Left ventricle myocardium superior (tissue), 1 donor: Measurements from ENCODE around the gene CCRL2. TPM values are rescaled to one million over a fixed set of nuclear protein-coding genes. Genes with fewer than 3 reads are reported as not detected.

Source experiments
- ATAC-seq: fragments of 200-7000 bp; cut with Tn5 transposase; one replicate; pipeline ENCODE4 v1.9.1; 2020; ENCODE audit warnings: mild to moderate bottlenecking, moderate library complexity
- DNase-seq: peaks from one replicate; pipeline ENCODE4 v3.0.0-alpha.2; 2020
- intact Hi-C: fragments of 100-400 bp; cut with micrococcal nuclease; formaldehyde crosslinking; loops from one replicate; pipeline ENCODE4 v1.11.0; 2022
- total RNA-seq: library from RNA; stranded (reverse); fragmentation: NEBNext Ultra II Directional; extraction: Animal tissue kit (Norgen Biotek cat#: 25700); gene quantifications from one replicate; pipeline ENCODE4 v1.2.1, GENCODE V29; 2021
- donor health status: DM: no; HTN: yes; CAD: no; lungs with severe emphysema.

CCRL2 gene
- total RNA-seq, 1 donor from 2014 or later: 1.4 TPM

DNA sequence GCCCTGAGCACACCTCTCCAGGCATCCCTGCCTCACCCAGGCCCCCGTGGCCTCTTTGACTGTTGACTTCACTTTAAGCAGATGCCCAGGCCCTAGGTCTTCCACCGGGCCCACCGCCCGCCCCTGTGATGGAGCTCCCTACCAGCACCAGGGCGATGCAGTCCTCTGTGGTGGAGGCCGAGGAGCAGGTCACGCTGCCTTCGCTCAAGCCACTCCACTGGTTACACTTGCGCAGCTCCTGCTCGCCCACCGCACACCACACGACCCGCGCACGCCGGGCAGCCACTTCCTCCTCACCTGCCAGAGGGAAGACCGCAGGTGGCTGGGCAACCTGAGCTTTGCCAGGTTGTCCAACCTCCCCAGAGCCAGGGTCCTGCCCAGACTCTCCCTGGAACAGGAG, 41.7 kb downstream of the CCRL2 start:
- no peak for DNase-seq
- no peak for ATAC-seq
- intact Hi-C loops: no loop called here

DNA sequence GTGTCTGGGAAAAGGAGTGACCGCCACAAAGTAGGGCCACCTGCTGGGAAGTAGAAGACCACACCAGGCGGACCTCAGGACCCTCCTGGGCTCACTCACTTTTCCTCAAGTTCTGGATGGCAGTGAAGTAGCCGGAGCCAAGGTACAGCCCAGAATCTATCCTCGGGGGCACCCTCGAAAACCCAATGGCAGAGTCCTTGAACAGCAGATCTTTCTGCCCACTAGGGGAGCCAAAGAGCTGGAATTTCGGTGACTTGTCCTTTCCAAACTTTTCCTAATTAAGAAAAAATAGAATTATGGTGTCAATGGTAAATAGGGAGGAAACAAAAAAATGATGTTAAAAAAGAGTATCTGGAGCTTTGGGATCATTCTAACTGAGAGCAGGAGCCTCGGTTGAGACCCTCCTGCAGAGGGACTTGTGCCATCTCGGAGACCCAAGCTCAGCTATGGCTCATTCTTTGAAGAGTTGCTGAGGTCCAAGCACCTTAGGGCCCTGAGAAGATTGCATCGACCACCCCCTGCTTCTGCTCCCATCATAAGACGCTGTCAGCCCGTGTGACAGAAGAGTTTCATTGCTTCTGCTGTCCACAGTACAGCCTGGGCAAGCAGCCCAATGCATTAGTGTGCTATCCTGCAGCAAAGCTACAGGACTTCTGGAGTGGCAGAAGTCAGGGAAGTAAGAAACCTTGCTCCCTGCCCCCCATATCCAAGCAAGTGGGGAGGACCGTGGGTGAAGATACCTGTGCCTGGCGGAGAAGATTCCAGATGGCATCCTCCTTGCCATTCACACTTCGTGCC, 42.9 kb downstream of the CCRL2 start:
- peak; percentile 43 for ATAC-seq
- intact Hi-C loops: no loop called here
- DNase-seq: no peak

DNA sequence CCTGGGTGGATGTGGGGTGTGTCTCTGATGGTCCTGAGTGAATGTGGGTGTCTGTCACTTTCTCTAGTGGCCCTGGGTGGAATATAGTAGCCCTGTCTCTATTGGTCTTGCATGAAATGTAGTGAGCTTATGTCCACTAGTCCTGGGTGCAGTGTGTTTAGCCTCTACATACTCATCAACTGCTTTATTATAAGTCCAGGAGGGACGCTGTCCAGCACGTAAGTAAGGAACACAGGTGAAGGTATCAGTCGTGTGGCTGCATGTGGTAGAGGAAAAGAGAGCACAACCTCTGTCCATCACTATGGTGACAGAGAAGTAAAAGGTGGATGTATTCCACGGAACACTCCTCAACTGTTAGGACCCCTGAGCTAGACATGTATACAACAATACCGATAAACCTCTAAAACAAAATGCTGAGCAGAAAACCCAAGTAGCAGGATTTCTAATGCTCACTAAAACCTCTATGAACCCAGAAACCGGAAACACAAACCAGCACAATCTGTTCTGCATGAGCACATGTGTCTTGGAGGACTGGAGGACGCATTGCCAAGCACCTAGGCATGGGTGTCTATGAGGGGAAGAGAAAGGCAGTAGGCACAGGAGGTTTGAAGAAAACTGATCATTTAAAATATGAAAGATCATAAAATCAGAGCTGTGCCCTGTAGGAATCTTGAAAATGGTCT, 46.6 kb downstream of the CCRL2 start:
- intact Hi-C loops: no loop called here
- ATAC-seq: no peak
- no peak for DNase-seq

DNA sequence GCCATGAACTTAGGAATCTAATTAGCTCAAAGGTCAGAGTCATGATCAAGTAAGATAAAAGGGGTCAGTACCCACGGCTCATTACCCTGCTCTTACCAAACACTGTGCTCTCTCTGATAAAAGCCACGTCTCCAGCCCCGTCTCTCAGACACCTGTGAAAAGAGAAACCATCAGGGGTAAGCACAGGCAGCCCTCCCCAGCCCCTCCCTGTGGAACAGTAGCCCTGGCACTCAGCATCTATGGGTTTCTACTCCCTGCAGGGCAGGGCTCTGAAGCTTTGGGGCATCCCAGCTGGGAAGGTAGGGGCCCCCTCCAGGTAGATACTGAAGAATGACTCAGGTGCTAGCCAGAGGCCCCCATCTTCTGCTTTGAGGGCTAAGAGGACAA, 47.1 kb downstream of the CCRL2 start:
- no peak for ATAC-seq
- DNase-seq: no peak
- intact Hi-C loops: no loop called here

DNA sequence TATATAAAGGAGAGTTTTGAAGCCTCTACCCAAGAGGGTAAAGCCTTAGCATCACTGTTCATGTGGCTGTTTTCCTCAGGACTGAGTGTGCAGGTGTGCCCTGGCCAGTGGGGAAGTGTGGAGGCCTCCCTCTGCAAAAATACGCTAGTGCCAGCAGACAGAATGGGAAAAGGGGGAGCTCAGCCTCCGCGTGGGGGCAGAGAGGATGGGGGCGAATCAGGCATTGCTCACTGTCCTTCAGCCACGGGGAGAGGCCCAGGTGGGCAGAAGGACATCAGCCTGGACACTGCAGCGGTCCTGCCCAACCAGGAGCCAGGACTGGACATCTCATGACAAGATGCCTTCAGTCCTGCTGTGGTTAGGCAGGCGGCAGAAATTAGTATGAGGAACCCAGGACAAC, 47.5 kb downstream of the CCRL2 start:
- no peak for DNase-seq
- ATAC-seq: no peak
- intact Hi-C loops: no loop called here

DNA sequence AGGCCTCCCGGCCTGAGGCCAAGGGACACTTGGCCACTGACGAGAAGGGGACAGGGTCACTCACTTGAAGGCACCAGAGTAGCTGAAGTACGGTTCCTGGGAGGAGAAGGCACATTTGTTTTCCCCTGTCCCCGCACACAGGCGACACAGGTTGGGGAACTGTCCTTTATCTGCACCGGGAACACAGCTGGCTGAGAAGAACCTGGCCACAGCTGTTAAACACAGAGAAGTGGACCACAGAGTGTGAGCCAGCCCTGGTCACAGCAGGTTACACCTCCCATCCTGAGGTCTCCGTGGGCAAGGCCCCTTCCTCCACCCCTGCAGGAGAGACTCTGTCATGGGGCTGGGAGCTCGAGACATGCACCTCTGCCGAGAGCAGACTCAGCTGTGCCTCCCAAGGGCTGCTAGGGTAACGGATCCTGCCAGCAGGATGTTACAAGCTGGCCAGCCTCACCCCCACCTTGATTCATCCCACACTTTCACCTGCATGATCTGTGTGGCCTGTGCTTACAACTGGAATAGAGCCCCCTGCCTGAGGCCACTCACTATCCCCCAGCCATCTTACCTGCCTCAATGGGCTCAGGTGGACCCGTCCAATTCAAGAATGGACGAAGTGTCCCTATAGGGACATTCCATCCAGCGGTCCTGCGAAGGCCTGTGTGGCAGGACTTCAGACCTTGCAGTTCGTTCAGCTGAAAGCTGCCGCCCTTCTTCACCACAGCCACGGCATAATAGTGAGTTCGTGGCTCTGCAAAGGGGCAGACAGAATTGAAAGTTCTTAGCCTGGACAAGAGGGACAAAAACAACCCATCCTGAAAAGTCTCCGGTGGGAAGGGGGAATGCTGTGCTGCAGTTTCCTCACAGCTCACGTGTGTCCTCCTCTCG, 48.4 kb downstream of the CCRL2 start:
- ATAC-seq: no peak
- DNase-seq: no peak
- intact Hi-C loops: no loop called here

DNA sequence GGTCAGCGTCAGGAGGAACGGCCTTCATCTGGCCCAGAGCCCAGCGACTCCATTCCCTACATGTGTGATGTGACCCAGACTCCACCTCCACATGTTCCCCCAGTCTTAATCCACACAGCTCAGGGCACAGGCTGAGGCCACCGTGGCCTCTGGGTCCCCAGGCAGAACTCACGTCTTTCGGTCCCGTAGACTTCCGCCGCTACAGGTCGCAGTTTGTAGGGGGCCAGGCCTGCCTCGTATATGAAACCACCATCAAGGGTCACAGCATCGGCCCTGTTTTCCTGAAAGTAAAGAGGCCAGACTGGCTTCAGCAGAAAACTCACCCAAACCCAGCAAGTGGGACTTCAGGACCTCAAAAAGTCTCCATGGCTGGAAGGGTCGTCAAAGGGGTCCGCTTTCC, 49.1 kb downstream of the CCRL2 start:
- DNase-seq: no peak
- intact Hi-C loops: no loop called here
- ATAC-seq: no peak

Other genes with a start within 250 kb of the CCRL2 start
- gene CCR1, start 198.9 kb upstream of the CCRL2 start, total RNA-seq: 2.4 TPM
- gene CCR3, start 164.8 kb upstream of the CCRL2 start, total RNA-seq: not detected
- 1.3 TPM for gene CCR2, start 53.1 kb upstream of the CCRL2 start, total RNA-seq
- gene CCR5, start 36.3 kb upstream of the CCRL2 start, total RNA-seq: 0.62 TPM
- 3.7 TPM for gene LTF, start 57.6 kb downstream of the CCRL2 start, total RNA-seq
- not detected for gene RTP3, start 90.7 kb downstream of the CCRL2 start, total RNA-seq
- gene LRRC2, start 159.0 kb downstream of the CCRL2 start, total RNA-seq: 122 TPM
- not detected for gene FAM240A, start 205.3 kb downstream of the CCRL2 start, total RNA-seq